Umbilical cord (tissue), 2 donors: Measurements from ENCODE around the gene TMEM50B. TPM values are rescaled to one million over a fixed set of nuclear protein-coding genes. Genes with fewer than 3 reads are reported as not detected.
A peak's percentile ranks its signal among the peaks of the same experiment; 100 is the strongest.
"Not testable (repeated sequence)": the region's sequence is repeated elsewhere in the genome, so short reads cannot be mapped to it uniquely, and the experiment has no call there.

ENCODE experiments used
- DNase-seq: peaks from one replicate; pipeline ENCODE4 v3.0.0-alpha.2; 2015; ENCODE audit warnings: low spot score
- total RNA-seq: library from RNA; depleted of rRNA; stranded (reverse); fragments of >200 nt; gene quantifications from one replicate; pipeline ENCODE4 v1.2.3, GENCODE V29; 2014; ENCODE audit warnings: low replicate concordance; ENCODE audit not compliant: insufficient read depth

Gene TMEM50B
- total RNA-seq, 1 donor from 2014 or later: 56.3 TPM

DNA sequence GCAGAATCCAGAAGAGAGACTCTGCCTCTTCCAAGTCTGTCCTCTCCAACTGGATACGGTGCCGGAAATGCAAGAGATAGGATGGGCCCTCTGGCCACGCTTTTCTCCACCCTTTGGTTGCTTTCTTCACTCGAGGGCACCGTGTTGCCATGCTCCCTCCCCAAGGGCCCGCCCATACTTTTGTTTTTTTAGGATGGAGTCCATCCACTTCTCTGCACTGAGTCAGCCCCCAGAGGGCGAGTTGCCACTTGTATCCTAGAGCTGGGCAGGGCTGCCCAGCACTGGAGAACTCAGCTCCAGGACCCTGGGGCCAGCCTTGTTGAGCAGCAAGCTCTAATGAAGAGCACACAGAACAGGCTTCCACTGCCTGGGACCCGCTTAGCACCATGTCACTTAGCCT is 51.1 kb downstream of the TMEM50B start:
- DNase-seq: no peak

DNA sequence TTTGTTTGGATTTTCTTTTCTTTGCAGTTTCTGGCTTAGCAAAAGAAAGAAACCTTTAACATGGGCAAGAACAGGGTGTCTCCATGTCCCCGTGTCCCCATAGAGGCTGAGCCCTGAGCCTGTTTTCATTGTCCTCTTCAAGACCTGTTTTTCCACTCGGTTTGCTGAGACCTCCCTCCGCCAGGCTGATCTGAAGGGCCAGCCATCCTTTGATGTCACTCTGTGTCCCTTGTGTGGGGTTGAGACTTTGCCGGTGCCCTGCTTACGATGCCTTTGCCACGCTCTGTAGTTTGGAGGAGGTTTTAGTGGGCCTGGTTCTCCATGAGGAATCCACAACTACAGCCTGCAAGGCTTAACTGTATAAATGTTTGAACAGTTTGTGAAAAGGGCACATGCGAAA is 52.7 kb downstream of the TMEM50B start:
- DNase-seq: no peak

DNA sequence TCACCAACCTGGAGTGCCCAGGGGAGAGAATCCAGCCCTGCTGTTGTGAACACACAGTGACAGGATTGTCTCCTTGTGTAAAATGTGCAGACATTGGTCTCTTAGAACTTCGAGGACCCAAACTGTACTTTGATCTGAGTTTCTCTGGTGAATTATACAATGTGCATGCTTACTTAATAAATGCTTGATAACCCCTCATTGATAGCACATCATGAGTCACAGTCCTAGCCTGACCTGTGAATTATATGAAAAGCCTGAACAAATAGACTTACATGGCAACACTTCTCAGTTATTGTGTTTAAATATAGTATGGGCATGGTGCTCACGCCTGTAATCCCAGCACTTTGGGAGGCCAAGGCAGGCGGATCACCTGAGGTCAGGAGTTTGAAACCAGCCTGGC is 53.9 kb downstream of the TMEM50B start:
- DNase-seq: no peak

DNA sequence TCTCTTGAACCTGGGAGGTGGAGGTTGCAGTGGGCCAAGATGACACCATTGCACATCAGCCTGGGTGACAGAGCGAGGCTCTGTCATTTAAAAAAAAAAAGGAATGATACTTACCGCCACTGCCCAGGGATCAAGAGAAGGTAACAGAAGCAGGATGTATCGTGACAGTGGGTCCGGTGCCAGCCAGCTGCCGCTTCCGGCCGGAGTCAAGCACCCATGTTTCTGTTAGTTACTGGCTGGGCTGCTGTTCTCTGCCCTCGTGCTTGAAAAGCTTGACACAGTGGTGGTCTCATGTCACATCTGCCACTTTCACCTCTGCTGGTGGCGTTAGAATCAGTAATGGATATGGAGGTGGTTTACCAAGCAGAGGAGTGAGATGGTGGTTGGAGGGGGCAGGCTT is 55.6 kb downstream of the TMEM50B start:
- no peak for DNase-seq

DNA sequence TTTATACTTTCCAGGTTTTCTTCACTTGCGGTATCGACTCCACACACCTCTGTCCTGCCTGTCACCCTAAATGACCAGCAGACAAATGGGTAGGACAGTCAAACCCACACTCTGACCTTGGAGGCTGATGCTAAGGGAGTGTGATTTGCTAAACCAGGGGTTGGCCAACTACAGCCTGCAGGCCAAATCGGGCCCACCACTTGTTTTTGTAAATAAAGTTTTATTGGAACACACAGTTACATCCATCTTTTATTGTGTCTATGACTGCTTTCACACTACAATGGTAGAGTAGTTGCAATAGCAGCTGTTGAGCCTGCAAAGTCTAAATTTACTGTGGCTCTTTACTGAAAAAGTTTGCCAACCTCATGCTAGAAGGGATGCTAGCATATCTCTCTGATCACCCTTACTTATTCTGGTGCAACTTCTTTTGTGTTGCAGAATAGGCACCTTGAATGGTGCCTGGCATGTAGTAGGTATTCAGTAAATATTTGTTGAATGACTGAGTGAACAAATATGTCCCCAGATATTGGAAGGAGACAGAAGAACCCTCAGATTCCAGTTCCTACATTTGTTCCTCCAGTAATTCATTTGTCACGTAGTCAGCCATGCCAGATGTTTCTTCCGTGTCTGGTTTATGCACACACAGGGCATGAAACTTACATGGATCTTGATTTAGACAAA is 57.9 kb downstream of the TMEM50B start:
- DNase-seq: no peak

DNA sequence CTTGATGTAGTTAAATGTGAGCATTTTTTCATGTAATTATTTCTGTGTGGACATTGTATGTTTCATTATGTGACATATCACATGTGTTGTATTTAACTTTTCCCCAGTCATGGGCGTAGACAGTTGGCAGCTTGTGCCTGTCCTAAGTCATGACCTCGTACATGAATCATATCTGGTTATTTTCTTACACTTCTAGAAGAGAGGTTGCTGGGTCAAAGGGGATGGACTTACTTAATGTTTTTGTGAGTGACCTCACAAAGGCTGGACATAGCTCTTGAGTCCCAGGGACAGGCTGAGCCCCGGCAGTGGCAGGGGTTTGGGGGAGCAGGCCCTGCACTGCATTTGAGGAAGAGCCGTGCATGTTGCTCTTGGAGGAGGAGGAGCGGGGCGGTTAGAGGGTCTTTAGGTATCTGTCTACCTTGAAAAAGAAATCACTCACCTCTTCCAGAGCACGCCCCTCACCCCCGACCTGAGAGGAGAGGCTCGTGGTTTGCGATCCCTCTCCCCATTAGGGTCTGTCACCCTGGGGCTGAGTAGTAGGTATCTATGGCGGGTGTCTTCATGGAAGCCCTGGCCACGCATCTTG is 60.1 kb downstream of the TMEM50B start:
- DNase-seq: peak; percentile 29

DNA sequence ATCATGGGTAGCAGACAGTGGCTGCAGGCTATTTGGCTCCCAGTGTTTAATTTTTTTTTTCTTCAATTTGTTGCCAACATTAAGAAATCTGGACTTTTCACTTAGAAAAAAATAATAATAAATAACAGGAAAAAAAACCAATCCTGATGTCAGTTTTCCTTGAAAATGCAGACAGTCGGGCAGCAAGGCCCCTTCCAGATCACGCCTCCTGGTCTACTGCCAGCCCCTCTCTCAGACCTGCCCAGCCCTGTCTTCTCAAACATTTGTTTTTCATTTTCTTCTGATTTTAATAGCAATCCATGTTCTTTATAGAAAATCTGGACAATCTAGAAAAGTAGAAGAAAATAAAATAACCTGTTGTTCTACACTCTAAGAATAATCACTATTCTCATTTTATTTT is 61.1 kb downstream of the TMEM50B start:
- peak; percentile 53 for DNase-seq

DNA sequence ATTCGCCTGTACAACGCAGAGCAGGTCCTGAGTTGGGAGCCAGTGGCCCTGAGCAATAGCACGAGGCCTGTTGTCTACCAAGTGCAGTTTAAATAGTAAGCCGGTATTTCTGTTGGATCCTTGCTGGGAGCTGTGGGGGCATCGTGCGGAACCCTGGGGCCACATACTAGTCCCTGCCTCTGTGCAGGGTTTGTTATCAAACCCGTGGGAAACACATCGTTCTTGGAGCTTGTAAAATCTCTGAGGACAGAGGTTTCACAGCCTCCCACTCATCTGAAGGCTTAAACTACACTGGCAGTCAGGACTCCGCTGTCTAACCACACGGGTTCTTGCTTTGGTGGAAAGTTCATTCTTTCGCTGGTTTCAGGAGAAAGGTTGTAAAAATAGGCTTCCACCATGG is 64.8 kb downstream of the TMEM50B start:
- DNase-seq: no peak

DNA sequence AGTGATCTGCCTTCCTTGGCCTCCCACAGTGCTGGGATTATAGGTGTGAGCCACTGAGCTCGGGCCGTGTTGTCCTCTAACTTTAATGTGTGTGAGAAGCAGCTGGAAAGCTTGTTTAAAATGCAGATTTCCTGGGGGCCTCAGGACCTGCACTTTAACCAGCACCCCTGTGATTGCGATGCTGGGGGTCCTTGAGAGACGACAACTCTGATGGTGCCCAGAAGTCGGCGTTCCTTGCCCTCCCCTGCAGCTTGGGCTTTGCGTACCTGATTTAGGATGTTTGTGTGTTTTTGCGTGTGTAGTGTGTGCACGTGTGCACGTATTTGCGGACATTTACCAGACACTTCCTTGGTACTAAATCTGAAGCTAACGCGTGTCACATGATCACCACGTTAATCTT is 65.7 kb downstream of the TMEM50B start:
- DNase-seq: no peak

DNA sequence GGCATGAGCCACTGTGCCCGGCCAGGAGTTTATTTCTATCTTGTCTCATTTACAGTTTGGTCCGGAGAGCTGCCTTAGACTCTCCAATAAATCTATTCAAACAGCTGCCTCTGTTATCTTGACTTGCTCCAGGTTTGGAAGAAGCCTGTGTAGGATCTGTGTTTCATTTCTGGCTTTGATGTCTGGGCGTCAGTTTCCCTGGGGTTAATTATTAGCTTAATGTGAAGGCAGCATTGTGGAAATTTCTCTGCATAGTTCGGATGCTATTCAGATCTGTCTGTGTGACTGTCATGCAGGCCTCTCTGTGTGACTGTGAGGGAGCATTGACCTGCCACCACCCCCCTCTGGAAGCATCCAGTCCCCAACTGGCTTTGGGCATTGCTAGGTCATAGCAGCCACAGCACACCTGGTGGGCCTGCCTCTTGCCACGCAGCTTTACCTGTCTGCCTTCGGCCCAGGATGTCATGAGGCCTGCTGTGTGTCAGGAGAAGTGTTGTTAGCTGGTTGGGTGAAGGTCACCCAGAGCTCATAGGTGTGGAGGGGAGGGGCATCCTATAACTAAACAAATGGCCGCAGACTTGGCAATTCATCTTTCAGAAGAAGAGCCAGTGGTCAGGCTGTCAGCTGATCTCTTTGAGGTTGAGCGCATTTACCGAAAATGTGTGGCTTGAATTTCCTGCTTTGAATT is 66.8 kb downstream of the TMEM50B start:
- DNase-seq: peak; percentile 42

DNA sequence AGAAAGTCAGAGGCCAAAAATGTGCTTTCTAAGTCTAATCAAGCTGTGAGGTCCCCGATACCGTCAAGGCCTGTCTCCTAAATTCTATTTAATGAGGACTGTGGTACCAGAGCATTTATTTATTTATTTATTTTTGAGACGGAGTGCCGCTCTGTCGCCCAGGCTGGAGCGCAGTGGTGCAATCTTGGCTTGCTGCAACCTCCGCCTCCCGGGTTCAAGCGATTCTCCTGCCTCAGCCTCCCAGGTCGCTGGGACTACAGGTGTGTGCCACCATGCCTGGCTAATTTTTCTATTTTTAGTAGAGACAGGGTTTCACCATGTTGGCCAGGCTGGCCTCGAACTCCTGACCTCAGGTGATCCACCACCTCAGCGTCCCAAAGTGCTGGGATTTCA is 67.3 kb downstream of the TMEM50B start:
- DNase-seq: not testable (repeated sequence)

DNA sequence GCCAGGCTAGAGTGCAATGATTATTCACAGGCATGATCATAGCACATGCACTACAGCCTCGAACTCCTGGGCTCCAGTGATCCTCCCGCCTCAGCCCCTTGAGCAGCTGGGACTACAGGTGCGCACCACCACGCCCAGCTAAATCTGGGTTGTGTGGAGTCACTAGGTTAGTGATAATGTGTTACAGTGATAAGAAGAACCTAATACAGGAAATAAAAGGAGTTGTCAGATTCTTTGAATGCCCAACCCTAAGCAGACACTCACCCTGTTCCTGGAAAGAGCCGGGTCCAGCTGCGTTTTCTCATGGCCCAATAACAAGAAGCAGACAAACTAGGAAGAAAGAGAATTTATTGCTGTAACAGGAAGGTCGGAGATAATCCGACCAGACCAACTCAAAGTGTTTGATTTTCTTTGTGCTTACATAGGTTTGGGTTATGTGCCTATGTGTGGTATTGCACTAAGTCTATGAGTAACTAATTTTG is 67.8 kb downstream of the TMEM50B start:
- DNase-seq: peak; percentile 60

DNA sequence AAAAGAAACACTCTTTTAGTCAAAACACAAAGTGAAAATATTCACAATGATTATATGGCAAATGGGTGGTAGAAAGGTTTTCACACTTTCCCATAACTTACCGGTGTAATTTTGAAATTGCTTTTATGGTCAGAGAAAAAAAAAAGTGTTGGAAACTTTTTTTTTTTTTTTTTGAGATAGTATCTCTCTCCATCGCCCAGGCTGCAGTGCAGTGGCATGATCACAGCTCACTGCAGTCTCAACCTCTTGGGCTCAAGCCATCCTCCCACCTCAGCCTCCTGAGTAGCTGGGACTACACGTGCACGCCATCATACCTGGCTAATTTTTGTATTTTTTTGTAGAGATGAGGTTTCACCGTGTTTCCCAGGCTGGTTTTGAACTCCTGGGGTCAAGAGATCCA is 73.3 kb downstream of the TMEM50B start:
- DNase-seq: no peak

DNA sequence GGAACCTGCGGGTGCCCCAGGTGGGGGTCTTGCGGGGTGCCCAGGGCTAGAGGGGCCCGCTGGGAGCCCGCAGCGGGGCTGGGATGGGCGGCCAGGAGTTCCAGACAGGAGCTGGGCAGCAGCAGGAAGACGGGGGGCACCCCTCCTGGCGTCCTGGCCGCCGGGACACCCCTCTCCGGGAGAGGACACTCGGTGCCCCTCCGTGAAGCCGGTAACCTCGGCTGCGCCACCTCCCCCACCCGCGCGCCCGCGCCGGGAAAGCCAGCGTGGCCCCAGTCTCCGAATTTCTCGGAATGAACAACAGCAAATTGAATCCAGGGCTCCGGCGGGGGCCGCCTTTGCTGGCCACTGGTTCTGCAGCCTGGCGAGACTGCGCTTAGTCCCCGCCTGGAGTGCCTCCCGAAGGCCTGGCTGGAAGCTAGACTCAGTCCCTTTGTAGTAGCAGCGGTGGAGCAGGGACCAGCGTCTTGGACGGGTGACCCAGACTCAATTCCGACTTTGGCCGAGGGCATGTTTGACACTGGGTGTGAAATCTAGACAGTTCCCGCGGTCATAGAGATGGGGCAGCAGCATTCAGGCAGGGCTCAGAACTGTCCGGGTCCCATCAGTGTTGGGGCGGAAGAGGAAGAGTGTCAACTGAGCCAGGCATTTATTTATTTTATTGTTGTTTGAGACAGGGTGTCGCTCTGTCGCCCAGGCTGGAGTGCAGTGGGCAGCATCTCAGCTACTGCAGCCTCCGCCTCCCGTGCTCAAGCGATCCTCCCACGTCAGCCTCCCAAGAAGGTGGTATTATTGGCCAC is 75.8 kb downstream of the TMEM50B start:
- DNase-seq: peak; percentile 52

DNA sequence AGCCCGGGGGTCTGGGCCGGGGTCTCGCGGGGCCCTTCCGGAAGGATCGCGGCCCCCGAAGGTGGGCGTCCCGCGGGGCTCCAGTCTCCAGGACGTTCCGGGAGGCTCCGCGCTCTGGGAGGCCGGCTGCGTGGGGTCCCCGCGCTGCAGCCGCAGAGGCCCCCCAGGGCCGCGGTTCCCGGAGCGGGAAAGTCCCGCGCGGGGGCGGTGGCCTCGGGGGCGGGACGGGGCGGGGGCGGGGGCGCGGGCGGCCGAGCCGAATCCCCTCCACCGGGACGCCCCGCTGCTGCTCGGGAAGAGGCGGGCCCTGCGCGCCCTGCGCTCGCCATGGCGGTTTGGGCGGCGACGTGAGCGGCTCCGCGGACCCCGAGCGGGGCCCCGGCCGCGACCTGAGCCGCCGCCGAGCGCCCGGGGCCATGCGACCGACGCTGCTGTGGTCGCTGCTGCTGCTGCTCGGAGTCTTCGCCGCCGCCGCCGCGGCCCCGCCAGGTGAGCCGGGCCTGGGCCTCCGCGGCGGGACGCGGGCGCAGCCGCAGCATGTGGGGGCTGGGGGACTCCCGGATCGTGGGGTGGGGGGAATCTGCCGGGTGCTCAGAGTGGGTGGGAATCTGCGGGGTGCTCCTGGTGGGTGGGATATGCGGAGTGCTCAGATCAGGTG is 76.5 kb downstream of the TMEM50B start, which contains the start of gene IFNGR2:
TSS of gene IFNGR2 (plus strand) at position 286 of the 658 bp plus-strand sequence. CDS start at position 417, 131 bp downstream.
- peak; percentile 51 for DNase-seq

DNA sequence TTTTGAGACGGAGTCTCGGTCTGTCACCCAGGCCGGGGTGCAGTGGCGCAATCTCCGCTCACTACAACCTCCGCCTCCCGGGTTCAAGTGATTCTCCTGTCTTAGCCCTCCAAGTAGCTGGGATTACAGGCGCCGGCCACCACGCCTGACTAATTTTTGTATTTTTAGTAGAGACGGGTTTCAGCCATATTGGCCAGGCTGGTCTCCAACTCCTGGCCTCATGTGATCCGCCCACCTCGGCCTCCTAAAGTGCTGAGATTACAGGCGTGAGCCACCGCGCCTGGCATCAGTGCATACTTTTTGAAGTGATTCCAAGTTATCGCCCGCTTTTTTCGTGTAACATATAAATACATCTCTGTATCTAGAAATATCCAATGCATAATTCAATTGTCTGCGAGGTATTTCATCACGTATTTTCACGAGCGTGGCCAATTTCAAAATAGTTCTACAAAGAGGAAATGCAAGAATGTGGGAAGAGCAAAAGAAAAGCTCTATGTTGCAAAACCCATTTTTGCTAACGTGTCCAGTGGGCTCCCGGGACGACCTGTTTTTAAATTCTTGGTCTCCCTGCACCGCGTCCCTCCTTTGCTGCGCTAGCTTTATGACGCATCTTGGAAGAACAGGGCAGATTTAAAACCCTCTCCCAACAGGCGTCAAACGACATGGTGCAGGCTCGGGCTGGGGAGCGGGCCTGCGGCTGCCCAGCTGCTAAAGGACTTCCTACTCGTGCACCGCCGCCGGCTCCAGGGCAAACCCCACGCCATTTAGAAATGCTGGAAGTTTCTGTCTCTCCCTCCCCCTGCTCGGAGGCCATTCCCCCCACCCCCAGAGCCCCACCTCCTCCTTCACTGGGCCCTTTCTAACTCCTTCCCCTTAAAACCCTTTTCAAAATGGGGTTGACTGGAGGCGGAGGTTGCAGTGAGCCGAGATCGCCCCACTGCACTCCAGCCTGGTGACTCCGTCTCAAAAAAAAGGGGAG is 77.5 kb downstream of the TMEM50B start:
- peak; percentile 83 for DNase-seq

DNA sequence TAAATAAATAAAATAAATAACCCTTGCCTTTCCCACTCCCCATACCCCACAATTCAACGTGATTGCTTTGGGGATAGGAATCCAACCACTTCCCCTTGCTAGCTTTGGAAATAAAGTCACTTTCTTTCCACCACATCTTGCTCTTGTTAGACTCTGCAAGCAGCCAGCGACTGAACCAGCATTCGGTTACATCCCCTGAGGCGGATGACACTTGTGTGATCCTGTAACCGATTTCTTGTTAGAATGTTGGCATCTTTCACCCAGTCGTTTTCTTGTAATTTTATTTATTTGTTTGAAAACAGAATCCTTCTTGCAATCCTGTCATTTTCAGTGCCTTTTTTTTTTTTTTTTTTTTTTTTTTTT is 78.2 kb downstream of the TMEM50B start:
- DNase-seq: no peak
